ENCODE data around the gene GNAL.

The GNAL gene

DNA sequence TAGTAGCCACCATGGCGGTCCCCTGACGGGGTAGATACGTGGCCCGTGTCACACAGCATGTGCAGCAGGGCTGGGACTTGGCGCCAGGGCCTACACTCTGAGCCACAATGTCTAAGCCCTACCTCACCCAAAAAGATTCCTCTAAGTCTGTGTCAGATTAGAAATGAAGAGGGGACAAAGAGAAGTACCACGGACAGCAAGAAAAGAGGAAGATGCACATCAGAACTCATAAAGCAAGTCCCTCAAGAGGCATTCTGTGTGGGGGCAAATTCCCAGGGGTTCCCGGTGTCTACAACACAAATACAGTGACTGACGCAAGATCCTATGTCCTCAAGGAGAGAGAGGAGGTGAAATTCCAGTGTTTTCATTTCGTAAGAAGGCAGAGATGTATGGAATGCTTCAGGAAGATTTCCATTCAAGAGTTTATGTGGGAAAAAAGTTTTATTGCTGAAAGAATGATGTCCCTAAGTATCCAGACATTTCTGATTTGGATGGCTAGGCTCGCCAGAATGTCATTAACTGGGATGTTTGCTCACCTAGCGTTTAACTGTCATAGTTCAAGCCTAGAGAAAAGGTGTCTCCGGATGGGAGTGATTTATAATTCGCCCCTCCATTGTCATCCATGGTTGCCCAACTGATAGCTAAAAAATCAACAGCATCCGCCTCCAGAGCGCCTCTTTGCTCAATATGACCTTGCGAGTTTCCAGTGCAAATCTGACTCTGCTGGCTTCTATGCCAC lies 86.5 kb downstream of the GNAL start:
- DNase-seq: no peak

DNA sequence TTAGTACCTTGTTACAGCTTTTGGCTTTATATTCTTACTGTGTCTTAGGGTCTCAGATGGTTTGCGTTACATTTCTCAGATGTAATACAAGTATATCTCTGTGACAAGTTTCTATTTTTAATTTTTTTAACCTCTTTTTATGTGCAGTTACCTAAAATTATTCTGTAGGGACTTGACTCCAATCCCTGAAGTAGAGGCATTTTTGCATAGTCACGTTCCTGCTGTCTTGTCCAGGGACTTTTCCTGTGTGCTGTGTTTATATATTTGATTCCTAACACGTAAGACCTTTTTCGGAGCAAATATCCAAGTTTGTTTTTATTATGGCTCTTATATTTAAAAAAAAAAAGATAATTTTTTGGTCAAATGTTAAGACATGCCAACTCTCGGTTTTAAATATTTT lies 91.0 kb downstream of the GNAL start:
- DNase-seq: no peak

DNA sequence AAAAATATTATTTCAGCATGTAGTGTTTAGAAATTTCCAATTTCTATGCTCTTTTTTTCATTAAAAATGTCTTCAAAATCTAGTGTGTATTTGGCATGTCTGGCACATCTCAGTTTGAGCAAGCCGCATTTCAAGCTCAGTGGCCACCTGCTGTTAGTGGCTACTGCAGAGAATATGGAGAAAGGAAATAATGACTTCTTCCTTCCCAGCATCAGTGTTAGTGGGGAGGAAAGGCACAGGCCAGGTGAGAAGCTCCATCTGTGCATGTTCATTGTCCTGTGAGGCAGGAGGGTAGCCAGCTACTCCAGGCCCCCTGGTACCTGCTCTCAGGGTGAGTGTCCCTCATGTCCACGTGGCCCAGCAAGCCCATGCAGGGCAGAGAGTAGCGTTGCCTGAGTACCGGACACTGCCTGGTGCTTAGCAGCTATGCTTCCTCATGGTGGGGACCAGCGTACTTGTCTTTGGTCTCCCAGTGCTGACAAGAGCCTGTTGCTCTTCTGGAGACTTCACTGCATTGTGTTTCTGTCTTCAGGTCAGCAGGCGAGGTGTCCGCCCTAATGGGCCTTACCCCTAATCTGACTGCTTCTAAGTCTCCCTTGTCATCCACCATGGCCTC lies 94.8 kb downstream of the GNAL start:
- no peak for DNase-seq

DNA sequence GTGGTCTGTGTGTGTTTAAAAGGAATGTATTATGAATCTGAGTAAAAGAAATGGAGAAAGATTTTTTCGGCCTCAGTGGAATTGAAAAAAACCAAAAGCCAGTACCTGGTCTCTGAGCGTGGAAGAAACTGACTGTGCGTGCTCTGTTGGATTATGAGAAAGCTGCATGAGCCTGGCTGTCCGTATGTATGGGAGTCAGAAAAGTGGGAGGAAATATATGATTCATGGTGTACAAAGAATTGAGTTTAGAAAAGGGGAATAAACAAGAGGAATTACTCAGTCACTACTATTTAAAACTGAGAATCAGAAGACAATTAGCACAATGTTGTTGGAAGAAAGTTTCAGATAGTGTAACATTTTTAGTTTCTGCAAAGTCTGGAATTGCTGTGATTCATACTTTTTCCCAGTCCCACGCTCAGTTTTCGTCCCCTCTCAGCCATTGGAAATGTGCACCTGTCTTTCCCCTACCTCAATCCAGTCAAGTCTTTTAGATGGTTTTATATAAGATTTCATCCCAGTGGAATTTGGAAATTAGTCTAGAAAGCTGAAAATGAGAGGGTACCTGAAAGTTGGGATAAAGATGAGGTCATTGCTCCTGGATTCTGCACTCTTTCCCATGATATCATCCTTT lies 95.7 kb downstream of the GNAL start:
- DNase-seq: no peak

DNA sequence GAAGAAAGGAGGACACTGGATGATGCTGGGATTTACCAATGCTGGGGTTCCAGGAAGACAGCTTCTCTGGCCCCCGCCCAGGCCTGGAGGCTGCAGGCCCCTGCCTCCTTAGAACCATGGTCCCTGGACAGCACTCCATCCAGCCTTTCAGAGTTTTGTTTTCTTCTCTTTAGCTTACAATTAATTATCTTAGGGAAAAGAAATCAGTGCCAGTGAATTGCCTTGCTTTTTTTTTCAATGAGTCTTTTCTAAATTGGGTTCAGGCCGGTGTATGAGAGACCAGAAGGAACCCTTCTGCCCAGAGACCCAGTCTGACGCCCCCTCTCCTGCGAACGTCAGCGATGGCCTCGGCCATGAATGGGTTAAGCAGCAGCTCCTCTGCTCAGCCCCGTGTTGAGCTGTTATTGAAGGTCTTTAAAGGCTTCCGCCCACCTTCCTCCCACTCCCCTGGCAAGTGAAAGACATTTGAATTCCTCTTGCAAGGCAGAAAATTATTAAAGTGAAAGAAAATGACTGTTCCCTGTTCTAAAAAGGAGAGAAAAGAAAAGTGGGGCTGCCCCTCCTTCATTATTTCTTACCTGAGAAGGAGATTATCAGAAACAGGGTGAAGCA lies 96.5 kb downstream of the GNAL start:
- no peak for DNase-seq

DNA sequence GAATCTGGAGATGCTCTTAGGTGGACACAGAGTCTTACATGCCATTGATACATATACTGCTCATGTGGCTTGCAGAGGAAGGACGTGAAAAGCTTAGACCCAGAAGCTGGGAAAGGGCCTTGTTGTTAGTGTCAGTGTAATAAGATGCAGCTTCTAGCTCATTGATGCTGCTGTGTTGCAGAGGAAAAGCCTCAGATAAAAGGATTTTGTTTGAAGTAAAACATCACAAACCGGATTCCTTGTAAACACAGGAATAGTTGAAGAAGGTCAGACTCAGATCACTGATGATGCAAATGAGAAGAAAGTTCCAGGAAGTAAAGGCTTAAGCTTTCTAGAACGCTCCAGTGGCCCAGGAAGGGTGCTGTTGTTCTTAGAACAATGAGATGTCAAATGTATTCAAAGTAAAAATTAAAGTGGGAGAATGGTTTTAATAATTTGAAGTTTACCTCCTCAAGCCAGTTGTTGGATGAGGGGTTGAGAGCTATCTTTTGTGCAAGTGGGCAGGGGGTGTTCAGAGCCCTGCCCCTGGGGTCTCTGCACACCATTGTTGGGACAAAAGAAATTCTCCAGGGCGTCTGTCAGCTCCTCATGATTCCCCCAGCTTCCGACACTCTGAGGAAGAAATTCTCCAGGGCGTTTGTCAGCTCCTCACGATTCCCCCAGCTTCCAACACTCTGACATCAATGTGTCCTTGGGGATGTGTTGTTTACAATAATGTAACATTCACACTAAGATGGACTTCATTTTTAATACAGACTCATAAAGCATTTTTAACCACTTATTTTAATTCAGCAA lies 100.8 kb downstream of the GNAL start:
- no peak for DNase-seq

DNA sequence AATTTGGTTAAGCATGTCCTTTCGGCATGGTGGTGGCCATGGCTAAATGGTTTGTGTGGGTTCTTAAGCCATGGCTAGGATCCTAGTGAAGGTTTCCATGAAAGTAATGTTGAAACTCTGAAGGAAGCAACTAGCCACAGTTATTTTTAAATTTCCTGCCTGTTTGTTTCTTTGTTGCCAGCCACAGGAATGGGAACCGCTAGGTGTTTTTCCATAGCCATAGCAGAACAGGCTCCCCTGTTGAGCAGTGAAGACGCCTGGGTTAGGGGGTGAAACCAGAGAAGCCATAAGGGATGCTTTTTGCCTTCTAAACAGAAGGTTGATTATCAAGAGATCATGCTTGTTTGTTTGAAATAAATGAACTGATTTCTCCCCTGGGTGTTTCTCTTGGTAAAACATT lies 102.1 kb downstream of the GNAL start:
- DNase-seq: no peak

DNA sequence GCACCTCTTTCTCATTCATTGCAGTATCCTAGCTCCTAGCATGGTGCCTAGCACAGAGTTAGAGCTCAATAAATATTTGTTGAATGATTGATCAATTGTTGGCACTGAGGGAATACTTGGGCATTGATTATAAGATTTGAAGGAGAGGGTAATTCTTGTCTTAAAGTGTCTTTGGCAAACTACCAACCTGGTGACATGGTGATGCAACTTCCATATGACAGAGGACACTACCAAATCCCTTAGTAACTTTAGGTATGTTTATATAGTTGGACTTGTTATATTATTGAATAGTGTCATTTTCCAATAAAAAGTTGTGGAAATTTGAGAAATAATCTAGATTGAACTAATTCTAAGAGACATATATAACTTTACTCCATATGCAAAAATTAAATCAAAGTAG lies 103.6 kb downstream of the GNAL start:
- DNase-seq: no peak

DNA sequence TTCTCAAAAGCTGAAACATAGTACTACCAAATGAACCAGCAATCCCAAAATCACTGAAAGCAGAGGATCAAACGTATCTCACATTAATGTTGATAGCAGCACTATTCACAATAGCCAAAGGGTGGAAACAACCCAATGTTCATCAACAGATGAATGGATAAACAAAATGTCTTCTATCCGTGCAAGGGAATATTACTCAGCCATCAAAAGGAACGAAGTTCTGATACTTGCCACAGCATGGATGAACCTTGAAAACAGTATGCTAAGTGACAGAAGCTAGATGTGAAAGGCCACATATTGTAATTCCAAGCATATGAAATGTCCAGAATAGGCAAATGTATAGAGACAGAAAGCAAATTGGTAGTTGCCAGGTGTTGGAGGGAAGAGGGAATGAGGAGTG lies 105.1 kb downstream of the GNAL start:
- DNase-seq: no peak

DNA sequence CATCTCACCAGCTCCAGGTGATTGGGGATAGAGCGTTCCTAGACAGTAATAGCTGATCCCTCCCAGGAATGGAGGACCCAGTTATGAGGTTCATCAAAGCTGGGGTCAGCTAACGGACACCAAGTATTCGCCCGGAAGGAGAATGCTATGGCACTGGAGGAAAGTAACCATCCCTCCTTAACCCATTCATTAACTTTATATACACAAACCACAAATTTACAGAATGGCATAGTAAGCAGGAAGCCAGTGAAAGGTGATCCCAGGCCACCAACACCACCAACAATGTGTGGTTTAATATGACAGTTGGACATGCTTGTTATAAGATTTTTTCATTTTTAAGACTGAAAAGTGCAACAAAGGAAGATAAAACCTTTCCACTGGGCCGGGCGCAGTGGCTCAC lies 106.9 kb downstream of the GNAL start:
- DNase-seq: no peak

DNA sequence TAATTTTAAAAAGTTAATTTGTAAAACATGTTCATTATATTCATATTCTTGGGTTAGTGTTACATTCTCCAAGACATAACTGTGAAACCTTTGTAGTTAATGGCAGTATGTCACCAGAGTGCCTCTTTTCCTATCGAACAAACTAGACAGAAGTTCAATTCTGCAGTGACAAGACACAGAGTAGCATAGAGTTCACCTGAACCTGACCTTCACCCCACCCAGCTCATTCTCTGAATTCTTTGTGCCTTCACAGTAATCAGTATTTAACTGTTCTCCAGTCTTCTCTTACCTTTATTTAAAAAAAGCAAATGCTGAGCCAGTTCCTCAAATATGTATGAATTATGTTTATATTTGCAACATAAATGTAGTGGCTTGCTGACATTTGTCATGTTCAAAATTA lies 109.2 kb downstream of the GNAL start:
- no peak for DNase-seq

DNA sequence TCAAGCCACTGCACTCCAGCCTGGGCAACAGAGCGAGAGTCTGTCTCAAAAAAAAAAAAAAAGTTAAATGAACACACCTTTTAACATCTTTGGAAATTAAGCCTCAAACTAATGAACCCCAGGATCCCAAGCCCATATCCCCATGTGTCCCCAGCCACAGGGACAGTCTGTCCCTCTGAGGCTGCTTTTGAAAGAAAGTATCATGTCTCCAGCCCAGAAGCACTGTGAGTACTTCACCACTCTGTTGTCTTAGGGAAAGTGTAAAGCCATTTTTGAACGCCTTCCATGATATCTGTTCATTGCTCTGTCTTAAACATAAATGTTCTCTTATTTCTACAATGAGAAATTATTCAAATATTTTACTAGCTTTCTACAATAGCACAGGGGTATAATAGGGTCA lies 110.0 kb downstream of the GNAL start:
- no peak for DNase-seq

DNA sequence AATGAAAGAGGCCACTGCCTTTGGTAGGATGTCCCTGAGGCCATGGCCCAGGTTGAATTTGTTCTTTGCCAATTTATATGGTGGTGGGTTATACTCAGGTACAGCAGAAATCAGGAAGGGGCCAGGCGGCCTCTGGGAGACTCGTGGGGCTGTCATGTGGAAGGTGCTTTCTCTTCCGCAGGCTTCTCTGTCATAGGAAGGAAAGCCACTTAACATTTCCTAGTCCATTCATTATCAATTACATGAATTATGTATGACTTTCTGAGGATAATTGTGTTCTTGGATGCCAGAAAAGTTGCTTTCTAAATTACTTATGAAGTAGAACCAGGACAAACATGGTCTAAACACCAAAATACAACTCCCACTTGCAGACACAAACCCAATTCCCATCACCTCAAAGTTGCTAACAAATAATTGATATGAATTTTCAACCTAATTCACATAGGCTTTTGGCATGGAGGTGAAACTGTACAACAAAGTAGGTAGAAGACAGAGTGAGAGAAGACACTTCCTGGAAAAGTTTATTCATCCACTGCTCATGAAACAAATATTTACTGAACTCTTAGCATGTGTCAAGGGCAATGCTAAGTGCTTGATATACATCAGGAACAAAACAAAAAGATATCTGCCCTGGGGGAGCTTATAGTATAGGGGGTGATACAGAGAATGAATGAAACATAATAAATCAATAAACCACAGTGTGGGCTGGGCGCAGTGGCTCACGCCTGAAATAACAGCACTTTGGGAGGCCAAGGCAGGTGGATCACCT lies 111.7 kb downstream of the GNAL start:
- no peak for DNase-seq

DNA sequence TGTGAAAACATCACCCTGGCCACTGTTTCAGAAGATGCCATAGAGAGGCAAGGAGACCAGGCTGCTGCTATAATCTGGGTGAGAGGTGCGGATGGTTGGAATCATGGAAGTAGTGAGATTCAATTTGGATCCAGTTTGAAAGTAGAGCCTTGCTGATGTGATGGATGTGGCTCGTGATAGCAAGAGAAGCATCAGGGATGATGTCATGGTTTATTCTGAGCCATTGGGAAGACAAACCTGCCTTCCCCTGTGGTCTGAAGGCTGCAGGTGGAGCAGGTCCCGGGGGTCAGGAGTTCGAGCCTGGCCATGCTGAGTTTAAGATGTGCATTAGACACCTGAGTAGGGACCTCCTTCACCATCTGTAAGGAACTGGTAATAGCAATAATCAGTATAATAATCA lies 112.5 kb downstream of the GNAL start:
- DNase-seq: no peak

DNA sequence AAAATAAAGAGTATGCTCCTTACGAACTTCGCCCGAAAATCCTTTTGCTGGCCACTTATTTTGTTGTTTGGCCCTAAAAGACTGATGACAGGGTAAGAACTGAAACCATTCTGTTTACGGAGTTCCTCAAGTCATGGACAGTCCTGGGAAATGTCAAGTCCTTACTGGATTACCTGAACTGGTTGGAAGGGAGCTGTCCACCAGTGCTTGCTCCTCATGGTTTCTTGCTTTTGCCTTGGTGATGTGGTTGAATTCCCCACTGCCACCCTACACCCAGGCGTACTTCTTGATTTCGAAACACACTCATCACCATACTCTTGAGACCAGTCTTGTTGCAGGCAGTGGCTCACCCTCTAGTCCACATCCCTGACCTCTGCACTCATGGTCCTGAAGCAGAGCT lies 113.1 kb downstream of the GNAL start:
- DNase-seq: no peak

DNA sequence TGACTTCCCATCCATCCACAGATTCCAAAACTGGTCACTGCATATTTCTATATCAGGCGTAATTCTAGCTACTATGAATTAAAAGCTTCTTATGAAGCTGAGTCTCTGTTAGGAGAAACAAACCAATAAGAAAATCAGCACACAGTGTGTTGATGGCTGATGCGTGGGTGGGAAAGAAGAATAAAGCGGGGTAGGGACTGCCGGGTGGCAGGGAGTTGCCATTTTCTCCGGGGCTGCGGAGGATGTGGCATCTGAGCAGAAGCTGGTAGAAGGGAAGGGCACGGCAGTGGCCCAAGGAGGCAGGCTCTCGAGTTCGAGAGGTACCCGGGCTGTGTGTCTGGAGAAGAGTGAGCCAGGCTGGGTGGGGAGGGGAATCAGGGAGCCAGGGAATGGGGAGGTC lies 113.5 kb downstream of the GNAL start:
- DNase-seq: no peak

DNA sequence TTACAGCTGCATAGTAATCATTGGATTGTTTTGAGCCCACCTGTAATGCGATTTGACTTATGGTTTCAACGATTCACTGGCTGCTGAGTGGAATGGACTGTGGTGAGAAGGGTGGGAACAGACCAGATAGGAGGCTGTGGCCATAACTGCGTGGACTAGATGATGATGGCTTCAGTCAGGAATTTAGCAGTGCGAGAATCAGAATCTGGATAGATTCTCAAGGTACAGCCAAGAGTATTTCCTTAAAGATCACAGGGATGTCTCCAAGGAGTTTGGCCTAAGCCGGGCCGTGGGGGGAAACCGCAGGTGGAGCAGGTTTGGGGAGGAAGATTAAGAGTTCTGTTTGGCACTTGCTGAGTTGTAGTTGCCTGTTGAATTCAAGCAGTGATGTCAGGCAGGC lies 118.2 kb downstream of the GNAL start:
- no peak for DNase-seq

DNA sequence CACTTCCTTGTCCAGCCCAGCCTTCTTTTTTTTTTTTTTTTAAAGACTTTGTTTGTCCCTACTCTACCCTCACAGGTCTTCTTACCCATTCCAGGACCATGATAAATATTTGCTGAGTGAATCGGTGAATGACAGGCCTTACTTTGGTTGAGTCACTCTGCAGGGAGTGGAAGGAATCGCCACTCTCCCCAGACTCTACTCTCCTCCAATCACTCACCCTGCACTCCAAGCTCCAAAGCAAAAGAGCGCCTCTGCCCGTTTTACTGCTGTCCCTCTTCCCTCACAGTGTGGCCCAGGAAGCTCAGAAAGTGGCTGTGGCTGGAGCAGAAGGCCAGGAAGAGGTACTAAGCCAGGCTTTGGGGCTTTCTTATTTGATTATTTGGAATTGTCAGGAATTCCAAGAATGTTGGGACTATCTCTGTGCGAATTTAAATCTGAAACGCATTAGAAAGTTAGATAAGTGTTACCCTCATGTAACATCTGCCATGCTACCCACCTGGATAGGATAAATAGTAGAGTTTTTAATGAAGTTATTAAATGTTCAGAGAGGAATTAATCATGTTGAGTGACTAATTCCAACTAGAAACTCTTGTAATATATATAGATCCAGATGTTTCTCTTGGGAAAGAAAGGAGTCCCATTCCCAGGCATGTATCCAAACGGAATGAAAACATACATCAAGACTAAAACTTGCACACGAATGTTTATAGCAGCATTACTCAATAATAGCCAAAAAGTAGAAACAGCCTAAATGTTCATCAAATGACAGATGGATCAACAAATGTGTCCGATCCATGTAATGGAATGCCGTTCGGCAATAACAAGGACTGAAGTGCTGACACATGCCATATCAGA lies 119.2 kb downstream of the GNAL start:
- no peak for DNase-seq

DNA sequence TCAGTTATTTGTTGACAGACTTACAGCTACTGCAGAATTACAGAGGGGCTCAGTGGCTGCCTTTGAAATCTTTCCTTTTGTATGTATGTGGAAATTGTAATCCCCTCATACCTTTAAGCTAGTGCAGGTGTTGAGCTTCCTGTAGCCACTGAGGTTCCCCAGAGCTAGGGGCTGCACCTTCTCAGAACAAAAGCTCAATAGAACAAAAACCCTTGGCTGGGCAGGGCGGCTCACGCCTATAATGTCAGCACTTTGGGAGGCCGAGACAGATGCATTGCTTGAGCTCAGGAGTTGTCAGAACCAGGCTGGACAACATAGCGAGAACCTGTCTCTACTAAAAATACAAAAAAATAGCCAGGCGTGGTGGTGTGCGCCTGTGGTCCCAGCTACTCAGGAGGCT lies 120.8 kb downstream of the GNAL start:
- DNase-seq: no peak

DNA sequence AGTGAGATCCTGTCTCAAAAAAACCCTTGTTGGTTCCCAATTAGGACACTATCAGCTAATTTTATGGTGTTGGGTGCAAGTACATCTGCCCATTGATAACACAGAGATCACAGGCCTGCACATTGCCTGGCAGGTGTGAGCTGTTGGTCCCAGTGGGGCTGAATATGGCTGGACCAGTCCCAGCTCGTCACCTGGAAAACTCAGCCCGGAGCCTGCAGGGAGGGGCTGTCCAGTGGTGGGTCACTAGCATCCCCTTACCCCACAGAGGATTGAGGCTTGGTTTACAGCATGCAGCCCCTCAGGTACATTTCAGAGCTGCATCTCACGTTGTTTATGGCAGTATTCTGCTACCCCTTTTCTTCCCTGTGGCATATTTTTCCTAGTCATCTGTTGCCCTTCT lies 121.3 kb downstream of the GNAL start:
- DNase-seq: no peak

DNA sequence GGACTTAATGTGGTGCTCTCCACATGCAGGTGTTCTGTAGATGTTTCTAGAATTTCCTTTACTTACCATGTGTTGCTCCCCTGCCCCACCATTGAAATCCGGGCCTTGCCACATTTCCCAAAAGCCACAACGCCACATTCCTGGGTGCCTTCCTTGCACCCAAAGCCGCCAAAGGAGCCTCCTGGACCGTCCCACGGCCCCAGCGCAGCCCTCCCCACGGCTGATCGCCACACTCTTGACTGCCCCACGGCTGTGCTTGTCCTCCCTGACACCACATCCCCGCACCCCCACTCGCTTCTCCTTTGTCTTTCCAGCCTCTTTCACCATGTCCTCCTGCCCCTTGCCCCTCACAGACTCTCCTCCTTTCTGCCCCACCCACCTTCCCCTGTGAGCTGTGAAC lies 121.9 kb downstream of the GNAL start:
- DNase-seq: no peak

DNA sequence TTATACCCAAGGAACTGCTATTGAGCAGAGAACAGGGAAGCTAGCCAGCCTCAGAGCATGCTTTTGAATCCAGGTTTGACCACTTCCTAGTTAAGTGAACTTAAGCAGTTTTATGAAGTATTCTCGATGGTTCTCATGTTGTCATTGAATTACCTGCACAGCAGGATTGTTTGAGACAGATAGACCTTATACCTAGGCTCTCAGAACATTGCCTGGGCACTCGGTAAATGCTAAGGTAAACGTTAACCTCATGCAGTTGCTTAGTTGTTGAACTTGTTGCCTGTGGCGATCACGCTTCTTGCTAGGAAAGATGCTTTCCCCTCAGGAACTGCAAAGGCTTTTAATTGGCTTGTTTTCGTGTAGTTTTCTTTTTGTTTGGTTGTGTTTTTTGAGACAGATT lies 128.2 kb downstream of the GNAL start:
- no peak for DNase-seq
